GM23338 (cell line): Measurements from ENCODE around the gene TNS3. TPM values are rescaled to one million over a fixed set of nuclear protein-coding genes. Genes with fewer than 3 reads are reported as not detected.

Source experiments
- ATAC-seq: fragments of 200-7000 bp; cut with Tn5 transposase; 3 replicates; pipeline ENCODE4 v1.9.1; 2020
- DNase-seq: peaks from one replicate; pipeline ENCODE4 v3.0.0-alpha.2; 2015; ENCODE audit warnings: low spot score
- H2AFZ ChIP-seq: fragments of 200-600 bp; sonication (generic); 2 replicates; pipeline ENCODE4 v1.8.0; 2016; ENCODE audit warnings: antibody characterized with exemption, mild to moderate bottlenecking, moderate library complexity
- H3F3A ChIP-seq: fragments of 200-600 bp; sonication (generic); replicated peaks from 2 replicates; pipeline ENCODE4 v1.8.0; 2017; ENCODE audit warnings: antibody characterized with exemption, mixed run types, low read depth
- H3K27ac ChIP-seq: fragments of 200-600 bp; sonication (generic); 2 replicates; pipeline ENCODE4 v1.6.1; 2016; ENCODE audit warnings: low read depth
- H3K27me3 ChIP-seq: fragments of 200-600 bp; sonication (generic); 2 replicates; pipeline ENCODE4 v1.8.0; 2016; ENCODE audit warnings: mild to moderate bottlenecking, mixed run types, moderate library complexity; ENCODE audit not compliant: insufficient read depth
- H3K36me3 ChIP-seq: fragments of 200-600 bp; sonication (generic); 2 replicates; pipeline ENCODE4 v1.8.0; 2016; ENCODE audit warnings: mild to moderate bottlenecking; ENCODE audit not compliant: insufficient read depth
- H3K4me1 ChIP-seq: fragments of 200-600 bp; sonication (generic); 2 replicates; pipeline ENCODE4 v1.8.0; 2016; ENCODE audit warnings: mild to moderate bottlenecking, moderate library complexity; ENCODE audit not compliant: insufficient read depth
- H3K4me2 ChIP-seq: fragments of 200-600 bp; sonication (generic); 2 replicates; pipeline ENCODE4 v1.7.1; 2017; ENCODE audit warnings: mixed run types
- H3K4me3 ChIP-seq: fragments of 200-600 bp; sonication (generic); 2 replicates; pipeline ENCODE4 v1.6.1; 2016; ENCODE audit warnings: mixed run types
- H3K79me2 ChIP-seq: fragments of 200-600 bp; sonication (generic); replicated peaks from 2 replicates; pipeline ENCODE4 v1.8.0; 2017; ENCODE audit warnings: mild to moderate bottlenecking; ENCODE audit not compliant: insufficient read depth
- H3K9me2 ChIP-seq: fragments of 200-600 bp; sonication (generic); 2 replicates; pipeline ENCODE4 v1.8.0; 2017; ENCODE audit not compliant: insufficient read depth
- H4K20me1 ChIP-seq: fragments of 200-600 bp; sonication (generic); replicated peaks from 2 replicates; pipeline ENCODE4 v1.8.0; 2017; ENCODE audit warnings: mild to moderate bottlenecking; ENCODE audit not compliant: insufficient read depth
- H3K27ac Mint-ChIP-seq: 2 replicates; pipeline ENCODE4 v1.8.0; 2020; ENCODE audit warnings: inconsistent platforms, mild to moderate bottlenecking, moderate library complexity, mixed read lengths
- H3K27me3 Mint-ChIP-seq: 3 replicates; pipeline ENCODE4 v1.8.0; 2022; ENCODE audit warnings: low read depth, mild to moderate bottlenecking, moderate library complexity, mixed read lengths, inconsistent platforms; ENCODE audit not compliant: insufficient read depth, poor library complexity
- H3K36me3 Mint-ChIP-seq: 3 replicates; pipeline ENCODE4 v1.8.0; 2021; ENCODE audit warnings: low read depth, mild to moderate bottlenecking, inconsistent platforms, moderate library complexity, mixed read lengths
- H3K4me1 Mint-ChIP-seq: 3 replicates; pipeline ENCODE4 v1.8.0; 2020; ENCODE audit warnings: mild to moderate bottlenecking, inconsistent platforms, mixed read lengths
- H3K4me3 Mint-ChIP-seq: 3 replicates; pipeline ENCODE4 v1.8.0; 2021; ENCODE audit warnings: moderate library complexity, mild to moderate bottlenecking, inconsistent platforms, mixed read lengths
- H3K9me3 Mint-ChIP-seq: 3 replicates; pipeline ENCODE4 v1.8.0; 2020; ENCODE audit warnings: moderate library complexity, mild to moderate bottlenecking, inconsistent platforms, mixed read lengths
- CREB1 ChIP-seq: fragments of 250-450 bp; sonication (Bioruptor Pico); IDR thresholded peaks from 2 replicates; pipeline ENCODE4 v1.5.0; 2020; ENCODE audit warnings: low read depth, mild to moderate bottlenecking, moderate library complexity
- EZH2phosphoT487 ChIP-seq: fragments of 200-600 bp; sonication (generic); IDR thresholded peaks from one replicate; pipeline ENCODE4 v1.8.1; 2018; ENCODE audit warnings: antibody characterized with exemption; ENCODE audit not compliant: unreplicated experiment
- JUNB ChIP-seq: IDR thresholded peaks from one replicate; pipeline ENCODE4 v1.6.1; 2016; ENCODE audit warnings: antibody characterized with exemption; ENCODE audit not compliant: unreplicated experiment
- NANOG ChIP-seq: IDR thresholded peaks from 2 replicates; pipeline ENCODE4 v1.6.1; 2016; ENCODE audit warnings: antibody characterized with exemption, borderline replicate concordance
- POLR2AphosphoS5 ChIP-seq: IDR thresholded peaks from 2 replicates; pipeline ENCODE4 v1.6.1; 2016; ENCODE audit warnings: antibody characterized with exemption, low read depth
- ZNF114 ChIP-seq: fragments of 250-450 bp; sonication (Bioruptor Pico); IDR thresholded peaks from 2 replicates; pipeline ENCODE4 v1.5.0; 2020; ENCODE audit warnings: mild to moderate bottlenecking, moderate library complexity
- ZNF331 ChIP-seq: fragments of 250-450 bp; sonication (Bioruptor Pico); IDR thresholded peaks from 2 replicates; pipeline ENCODE4 v1.5.0; 2020; ENCODE audit warnings: low read depth, mild to moderate bottlenecking, moderate library complexity
- polyA plus RNA-seq: library from polyadenylated mRNA; unstranded; fragments of >200 nt; fragmentation: Nextera tagmentation; extraction: Ambion mirVana; gene quantifications from 2 replicates; pipeline ENCODE4 v1.2.1, GENCODE V29; 2016
- total RNA-seq: library from RNA; depleted of rRNA; stranded (reverse); fragments of >200 nt; shearing (Covaris generic); gene quantifications from 2 replicates; pipeline ENCODE4 v1.2.3, GENCODE V29; 2014
- TF ChIP-seq, protein P1 (sequence below): IDR thresholded peaks from 2 replicates; pipeline ENCODE4 v1.6.1; 2016; ENCODE audit warnings: antibody characterized with exemption
- TF ChIP-seq, protein P2 (sequence below), 2 experiments: fragments of 200-600 bp in 1 of 2; sonication (generic) in 1 of 2; conservative IDR thresholded peaks; 2 replicates each; pipeline versions ENCODE4 v1.5.1 to v1.6.1; 2016 to 2017; ENCODE audit warnings: antibody characterized with exemption in 2 of 2, low read depth in 2 of 2, mild to moderate bottlenecking in 2 of 2, moderate library complexity in 1 of 2
- TF ChIP-seq, protein P3 (sequence below): fragments of 250-450 bp; sonication (Bioruptor Pico); IDR thresholded peaks from 2 replicates; pipeline ENCODE4 v1.5.0; 2020; ENCODE audit warnings: mild to moderate bottlenecking, moderate library complexity
- TF ChIP-seq, protein P4 (sequence below): IDR thresholded peaks from one replicate; pipeline ENCODE4 v1.6.1; 2018; ENCODE audit warnings: antibody characterized with exemption; ENCODE audit not compliant: unreplicated experiment

The TNS3 gene
- total and polyA plus RNA-seq, 2 experiments from 2014 or later, result 6.2 to 28.7 TPM

DNA sequence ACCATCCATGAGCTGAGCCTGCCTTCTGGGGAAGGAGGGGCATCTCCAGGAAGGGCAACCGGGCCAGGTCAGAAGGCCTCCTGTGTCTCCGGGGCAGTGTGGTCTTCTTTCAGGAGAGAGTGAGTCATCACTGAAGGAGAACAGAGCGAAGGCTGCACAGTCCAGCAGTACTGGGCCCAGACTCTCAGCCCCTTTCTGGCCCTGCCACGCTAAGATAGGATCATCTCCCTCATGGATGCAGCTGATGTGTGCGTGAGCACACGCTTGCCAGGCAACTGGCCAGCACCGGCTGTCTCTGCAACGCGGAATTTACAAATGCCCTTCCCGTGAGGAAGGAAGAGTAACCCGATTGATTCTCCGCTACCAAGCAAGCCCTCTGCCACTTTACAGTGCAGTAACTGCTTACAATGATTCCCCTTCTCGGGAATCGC is 328.2 kb downstream of the TNS3 start (continued):
- TF ChIP-seq, protein P1, sequence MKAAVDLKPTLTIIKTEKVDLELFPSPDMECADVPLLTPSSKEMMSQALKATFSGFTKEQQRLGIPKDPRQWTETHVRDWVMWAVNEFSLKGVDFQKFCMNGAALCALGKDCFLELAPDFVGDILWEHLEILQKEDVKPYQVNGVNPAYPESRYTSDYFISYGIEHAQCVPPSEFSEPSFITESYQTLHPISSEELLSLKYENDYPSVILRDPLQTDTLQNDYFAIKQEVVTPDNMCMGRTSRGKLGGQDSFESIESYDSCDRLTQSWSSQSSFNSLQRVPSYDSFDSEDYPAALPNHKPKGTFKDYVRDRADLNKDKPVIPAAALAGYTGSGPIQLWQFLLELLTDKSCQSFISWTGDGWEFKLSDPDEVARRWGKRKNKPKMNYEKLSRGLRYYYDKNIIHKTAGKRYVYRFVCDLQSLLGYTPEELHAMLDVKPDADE, result no peak
- no peak for TF ChIP-seq JUNB
- TF ChIP-seq NANOG, result no peak
- TF ChIP-seq CREB1, result no peak
- TF ChIP-seq, protein P2, sequence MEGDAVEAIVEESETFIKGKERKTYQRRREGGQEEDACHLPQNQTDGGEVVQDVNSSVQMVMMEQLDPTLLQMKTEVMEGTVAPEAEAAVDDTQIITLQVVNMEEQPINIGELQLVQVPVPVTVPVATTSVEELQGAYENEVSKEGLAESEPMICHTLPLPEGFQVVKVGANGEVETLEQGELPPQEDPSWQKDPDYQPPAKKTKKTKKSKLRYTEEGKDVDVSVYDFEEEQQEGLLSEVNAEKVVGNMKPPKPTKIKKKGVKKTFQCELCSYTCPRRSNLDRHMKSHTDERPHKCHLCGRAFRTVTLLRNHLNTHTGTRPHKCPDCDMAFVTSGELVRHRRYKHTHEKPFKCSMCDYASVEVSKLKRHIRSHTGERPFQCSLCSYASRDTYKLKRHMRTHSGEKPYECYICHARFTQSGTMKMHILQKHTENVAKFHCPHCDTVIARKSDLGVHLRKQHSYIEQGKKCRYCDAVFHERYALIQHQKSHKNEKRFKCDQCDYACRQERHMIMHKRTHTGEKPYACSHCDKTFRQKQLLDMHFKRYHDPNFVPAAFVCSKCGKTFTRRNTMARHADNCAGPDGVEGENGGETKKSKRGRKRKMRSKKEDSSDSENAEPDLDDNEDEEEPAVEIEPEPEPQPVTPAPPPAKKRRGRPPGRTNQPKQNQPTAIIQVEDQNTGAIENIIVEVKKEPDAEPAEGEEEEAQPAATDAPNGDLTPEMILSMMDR (conservative IDR thresholded peaks at IDR 0.05; ENCODE audit: low read depth in 2 of 2), result no peak
- no peak for TF ChIP-seq EZH2phosphoT487
- no peak for TF ChIP-seq ZNF114 (CRISPR knock-in tag)

DNA sequence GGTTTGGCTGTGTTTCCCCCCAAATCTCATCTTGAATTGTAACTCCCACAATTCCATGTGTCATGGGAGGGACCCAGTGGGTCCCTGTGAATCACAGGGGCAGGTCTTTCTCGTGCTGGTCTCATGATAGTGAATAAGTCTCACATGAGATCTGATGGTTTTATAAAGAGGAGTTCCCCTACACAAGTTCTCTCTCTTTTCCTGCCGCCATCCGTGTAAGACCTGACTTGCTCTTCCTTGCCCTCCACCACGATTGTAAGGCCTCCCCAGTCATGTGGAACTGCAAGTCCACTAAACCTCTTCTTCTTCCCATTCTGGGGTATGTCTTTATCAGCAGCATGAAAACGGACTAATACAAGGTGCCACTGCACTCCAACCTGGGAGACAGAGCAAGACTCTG is 329.2 kb downstream of the TNS3 start:
- Histone ChIP-seq H2AFZ (no peak overlapping the region), H3K36me3 (no peaks in the 10 kb centered on the region), H3K4me2 (no peak overlapping the region), H3K9me2 (no peaks in the 10 kb centered on the region), H3K4me3 (no peak overlapping the region), H3K4me1 (peaks cover 3% of the 10 kb centered on the region; the same call in 1 of the 2 replicates), H3K27me3 (peaks cover 13% of the 10 kb centered on the region), H4K20me1 (no peaks in the 10 kb centered on the region), H3F3A (no peaks in the 10 kb centered on the region), H3K79me2 (no peaks in the 10 kb centered on the region), H3K27ac (no peak overlapping the region)
- Mint-ChIP-seq H3K36me3 (no peaks in the 10 kb centered on the region), H3K27me3 (peaks cover 16% of the 10 kb centered on the region), H3K9me3 (peaks cover 13% of the 10 kb centered on the region; the same call in 2 of the 3 replicates), H3K27ac (no peak overlapping the region), H3K4me1 (peaks cover 8% of the 10 kb centered on the region), H3K4me3 (no peak overlapping the region)
- ATAC-seq (no peak), DNase-seq (no peak)
- TF ChIP-seq ZNF114 (CRISPR knock-in tag) (no peak), ZNF331 (CRISPR knock-in tag) (no peak), POLR2AphosphoS5 (no peak), JUNB (no peak), EZH2phosphoT487 (no peak), CREB1 (no peak), NANOG (no peak)
- TF ChIP-seq, protein P1, result no peak
- TF ChIP-seq, protein P3, sequence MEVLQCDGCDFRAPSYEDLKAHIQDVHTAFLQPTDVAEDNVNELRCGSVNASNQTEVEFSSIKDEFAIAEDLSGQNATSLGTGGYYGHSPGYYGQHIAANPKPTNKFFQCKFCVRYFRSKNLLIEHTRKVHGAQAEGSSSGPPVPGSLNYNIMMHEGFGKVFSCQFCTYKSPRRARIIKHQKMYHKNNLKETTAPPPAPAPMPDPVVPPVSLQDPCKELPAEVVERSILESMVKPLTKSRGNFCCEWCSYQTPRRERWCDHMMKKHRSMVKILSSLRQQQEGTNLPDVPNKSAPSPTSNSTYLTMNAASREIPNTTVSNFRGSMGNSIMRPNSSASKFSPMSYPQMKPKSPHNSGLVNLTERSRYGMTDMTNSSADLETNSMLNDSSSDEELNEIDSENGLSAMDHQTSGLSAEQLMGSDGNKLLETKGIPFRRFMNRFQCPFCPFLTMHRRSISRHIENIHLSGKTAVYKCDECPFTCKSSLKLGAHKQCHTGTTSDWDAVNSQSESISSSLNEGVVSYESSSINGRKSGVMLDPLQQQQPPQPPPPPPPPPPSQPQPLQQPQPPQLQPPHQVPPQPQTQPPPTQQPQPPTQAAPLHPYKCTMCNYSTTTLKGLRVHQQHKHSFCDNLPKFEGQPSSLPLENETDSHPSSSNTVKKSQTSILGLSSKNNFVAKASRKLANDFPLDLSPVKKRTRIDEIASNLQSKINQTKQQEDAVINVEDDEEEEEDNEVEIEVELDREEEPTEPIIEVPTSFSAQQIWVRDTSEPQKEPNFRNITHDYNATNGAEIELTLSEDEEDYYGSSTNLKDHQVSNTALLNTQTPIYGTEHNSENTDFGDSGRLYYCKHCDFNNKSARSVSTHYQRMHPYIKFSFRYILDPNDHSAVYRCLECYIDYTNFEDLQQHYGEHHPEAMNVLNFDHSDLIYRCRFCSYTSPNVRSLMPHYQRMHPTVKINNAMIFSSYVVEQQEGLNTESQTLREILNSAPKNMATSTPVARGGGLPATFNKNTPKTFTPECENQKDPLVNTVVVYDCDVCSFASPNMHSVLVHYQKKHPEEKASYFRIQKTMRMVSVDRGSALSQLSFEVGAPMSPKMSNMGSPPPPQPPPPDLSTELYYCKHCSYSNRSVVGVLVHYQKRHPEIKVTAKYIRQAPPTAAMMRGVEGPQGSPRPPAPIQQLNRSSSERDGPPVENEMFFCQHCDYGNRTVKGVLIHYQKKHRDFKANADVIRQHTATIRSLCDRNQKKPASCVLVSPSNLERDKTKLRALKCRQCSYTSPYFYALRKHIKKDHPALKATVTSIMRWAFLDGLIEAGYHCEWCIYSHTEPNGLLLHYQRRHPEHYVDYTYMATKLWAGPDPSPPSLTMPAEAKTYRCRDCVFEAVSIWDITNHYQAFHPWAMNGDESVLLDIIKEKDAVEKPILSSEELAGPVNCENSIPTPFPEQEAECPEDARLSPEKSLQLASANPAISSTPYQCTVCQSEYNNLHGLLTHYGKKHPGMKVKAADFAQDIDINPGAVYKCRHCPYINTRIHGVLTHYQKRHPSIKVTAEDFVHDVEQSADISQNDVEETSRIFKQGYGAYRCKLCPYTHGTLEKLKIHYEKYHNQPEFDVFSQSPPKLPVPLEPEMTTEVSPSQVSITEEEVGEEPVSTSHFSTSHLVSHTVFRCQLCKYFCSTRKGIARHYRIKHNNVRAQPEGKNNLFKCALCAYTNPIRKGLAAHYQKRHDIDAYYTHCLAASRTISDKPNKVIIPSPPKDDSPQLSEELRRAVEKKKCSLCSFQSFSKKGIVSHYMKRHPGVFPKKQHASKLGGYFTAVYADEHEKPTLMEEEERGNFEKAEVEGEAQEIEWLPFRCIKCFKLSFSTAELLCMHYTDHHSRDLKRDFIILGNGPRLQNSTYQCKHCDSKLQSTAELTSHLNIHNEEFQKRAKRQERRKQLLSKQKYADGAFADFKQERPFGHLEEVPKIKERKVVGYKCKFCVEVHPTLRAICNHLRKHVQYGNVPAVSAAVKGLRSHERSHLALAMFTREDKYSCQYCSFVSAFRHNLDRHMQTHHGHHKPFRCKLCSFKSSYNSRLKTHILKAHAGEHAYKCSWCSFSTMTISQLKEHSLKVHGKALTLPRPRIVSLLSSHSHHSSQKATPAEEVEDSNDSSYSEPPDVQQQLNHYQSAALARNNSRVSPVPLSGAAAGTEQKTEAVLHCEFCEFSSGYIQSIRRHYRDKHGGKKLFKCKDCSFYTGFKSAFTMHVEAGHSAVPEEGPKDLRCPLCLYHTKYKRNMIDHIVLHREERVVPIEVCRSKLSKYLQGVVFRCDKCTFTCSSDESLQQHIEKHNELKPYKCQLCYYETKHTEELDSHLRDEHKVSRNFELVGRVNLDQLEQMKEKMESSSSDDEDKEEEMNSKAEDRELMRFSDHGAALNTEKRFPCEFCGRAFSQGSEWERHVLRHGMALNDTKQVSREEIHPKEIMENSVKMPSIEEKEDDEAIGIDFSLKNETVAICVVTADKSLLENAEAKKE (CRISPR knock-in tag), result no peak
- TF ChIP-seq, protein P4, sequence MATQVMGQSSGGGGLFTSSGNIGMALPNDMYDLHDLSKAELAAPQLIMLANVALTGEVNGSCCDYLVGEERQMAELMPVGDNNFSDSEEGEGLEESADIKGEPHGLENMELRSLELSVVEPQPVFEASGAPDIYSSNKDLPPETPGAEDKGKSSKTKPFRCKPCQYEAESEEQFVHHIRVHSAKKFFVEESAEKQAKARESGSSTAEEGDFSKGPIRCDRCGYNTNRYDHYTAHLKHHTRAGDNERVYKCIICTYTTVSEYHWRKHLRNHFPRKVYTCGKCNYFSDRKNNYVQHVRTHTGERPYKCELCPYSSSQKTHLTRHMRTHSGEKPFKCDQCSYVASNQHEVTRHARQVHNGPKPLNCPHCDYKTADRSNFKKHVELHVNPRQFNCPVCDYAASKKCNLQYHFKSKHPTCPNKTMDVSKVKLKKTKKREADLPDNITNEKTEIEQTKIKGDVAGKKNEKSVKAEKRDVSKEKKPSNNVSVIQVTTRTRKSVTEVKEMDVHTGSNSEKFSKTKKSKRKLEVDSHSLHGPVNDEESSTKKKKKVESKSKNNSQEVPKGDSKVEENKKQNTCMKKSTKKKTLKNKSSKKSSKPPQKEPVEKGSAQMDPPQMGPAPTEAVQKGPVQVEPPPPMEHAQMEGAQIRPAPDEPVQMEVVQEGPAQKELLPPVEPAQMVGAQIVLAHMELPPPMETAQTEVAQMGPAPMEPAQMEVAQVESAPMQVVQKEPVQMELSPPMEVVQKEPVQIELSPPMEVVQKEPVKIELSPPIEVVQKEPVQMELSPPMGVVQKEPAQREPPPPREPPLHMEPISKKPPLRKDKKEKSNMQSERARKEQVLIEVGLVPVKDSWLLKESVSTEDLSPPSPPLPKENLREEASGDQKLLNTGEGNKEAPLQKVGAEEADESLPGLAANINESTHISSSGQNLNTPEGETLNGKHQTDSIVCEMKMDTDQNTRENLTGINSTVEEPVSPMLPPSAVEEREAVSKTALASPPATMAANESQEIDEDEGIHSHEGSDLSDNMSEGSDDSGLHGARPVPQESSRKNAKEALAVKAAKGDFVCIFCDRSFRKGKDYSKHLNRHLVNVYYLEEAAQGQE, result no peak
